K562 (cell line): ENCODE data around the gene PARD6B. TPM values are rescaled to one million over a fixed set of nuclear protein-coding genes. Genes with fewer than 3 reads are reported as not detected.

Source experiments
- DPF2 ChIP-seq: fragments of 450-650 bp; IDR thresholded peaks from 2 replicates; pipeline ENCODE4 v1.6.1; 2016
- FOXA3 ChIP-seq, 2 experiments: fragments of 450-650 bp in 1 of 2; sonication (generic) in 1 of 2; formaldehyde crosslinking; IDR thresholded peaks in 1 of 2; conservative IDR thresholded peaks in 1 of 2; 2 replicates each; pipeline versions ENCODE4 v1.4.0 to v1.8.0; 2020 to 2022; ENCODE audit warnings: mild to moderate bottlenecking in 2 of 2, missing genetic modification reagents in 1 of 2
- HCFC1 ChIP-seq: IDR thresholded peaks from 2 replicates; pipeline ENCODE4 v1.6.1; 2012; ENCODE audit warnings: low read depth, low read length, improper control_type of control experiment
- MAFG ChIP-seq: fragments of 450-650 bp; conservative IDR thresholded peaks from 2 replicates; pipeline ENCODE4 v1.6.1; 2016; ENCODE audit warnings: missing genetic modification characterization, missing compliant biosample characterization
- PHB2 ChIP-seq: fragments of 450-650 bp; IDR thresholded peaks from 2 replicates; pipeline ENCODE4 v1.6.1; 2017; ENCODE audit warnings: low read depth
- POLR2G ChIP-seq: fragments of 200-400 bp; formaldehyde crosslinking; IDR thresholded peaks from 2 replicates; pipeline ENCODE4 v1.6.1; 2017; ENCODE audit warnings: low read depth, mild to moderate bottlenecking, antibody characterized with exemption, low read length, moderate library complexity
- RAD51 ChIP-seq: fragments of 450-650 bp; IDR thresholded peaks from 2 replicates; pipeline ENCODE4 v1.7.1; 2016; ENCODE audit warnings: low read depth, mild to moderate bottlenecking, borderline replicate concordance
- RBM34 ChIP-seq: fragments of 200-400 bp; formaldehyde crosslinking; IDR thresholded peaks from 2 replicates; pipeline ENCODE4 v1.6.1; 2018; ENCODE audit warnings: low read length, borderline replicate concordance; ENCODE audit not compliant: insufficient read depth
- SPI1 ChIP-seq: IDR thresholded peaks from 2 replicates; pipeline ENCODE4 v1.6.1; 2011; ENCODE audit warnings: low read depth, low read length, control low read depth, borderline replicate concordance
- TCF7L2 ChIP-seq: fragments of 150-350 bp; IDR thresholded peaks from 2 replicates; pipeline ENCODE4 v1.6.1; 2016; ENCODE audit warnings: low read depth, mild to moderate bottlenecking, low read length, moderate library complexity
- ZNF398 ChIP-seq: fragments of 250-450 bp; sonication (Bioruptor Pico); IDR thresholded peaks from 2 replicates; pipeline ENCODE4 v1.8.0; 2021; ENCODE audit warnings: moderate library complexity, mild to moderate bottlenecking, inconsistent platforms
- ZNF436 ChIP-seq: fragments of 250-450, 450-650 bp; sonication (Bioruptor Pico); formaldehyde crosslinking; IDR thresholded peaks from 2 replicates; pipeline ENCODE4 v1.7.0; 2020; ENCODE audit warnings: mild to moderate bottlenecking
- ZNF764 ChIP-seq: fragments of 250-450 bp; sonication (Bioruptor Pico); IDR thresholded peaks from 2 replicates; pipeline ENCODE4 v1.4.0; 2020; ENCODE audit warnings: low read depth, mild to moderate bottlenecking, moderate library complexity
- polyA plus RNA-seq, 8 experiments: library from polyadenylated mRNA; depleted of rRNA in 4 of 8; stranded (reverse) in 5 of 8; unstranded in 3 of 8; fragments of >200 nt; fragmentation: Nextera tagmentation in 2 of 8; fragmentation: Illumina TruSeq in 1 of 8; extraction: Ambion mirVana in 2 of 8; extraction: Trizol in 1 of 8; gene quantifications; 2 replicates each; pipeline versions ENCODE4 v1.2.1 to v1.2.3, GENCODE V29; 2011 to 2014; ENCODE audit warnings: inconsistent platforms in 1 of 8, missing spikeins in 1 of 8
- total RNA-seq, 7 experiments: library from RNA; depleted of rRNA in 6 of 7; stranded (reverse); fragments of >200 nt in 6 of 7; fragmentation: Illumina TruSeq in 2 of 7; extraction: Trizol in 2 of 7; gene quantifications; 2 replicates each; pipeline versions ENCODE4 v1.2.1 to v1.2.3, GENCODE V29; 2011 to 2021; ENCODE audit warnings: low replicate concordance in 1 of 7
- TF ChIP-seq, protein P1 (sequence below), 2 experiments: fragments of 200-800 bp in 1 of 2; sonication (Bioruptor generic) in 1 of 2; sonication (generic) in 1 of 2; formaldehyde crosslinking in 1 of 2; IDR thresholded peaks in 1 of 2; conservative IDR thresholded peaks in 1 of 2; 2 replicates each; pipeline versions ENCODE4 v1.5.0 to v1.6.1; 2016 to 2020; ENCODE audit warnings: missing compliant biosample characterization in 1 of 2, missing genetic modification characterization in 1 of 2, missing genetic modification reagents in 1 of 2
- TF ChIP-seq, protein P2 (sequence below): sonication (generic); formaldehyde crosslinking; IDR thresholded peaks from 2 replicates; pipeline ENCODE4 v1.9.0; 2022; ENCODE audit warnings: mild to moderate bottlenecking, missing genetic modification reagents

PARD6B gene
- total and polyA plus RNA-seq, 9 of the 15 experiments (the other 6 are each of a cell fraction or from before 2014, with no cell fraction given), result 1.7 to 12.3 (median 5.5) TPM

GRCh38 chr20:50721881-50722281, 9.5 kb upstream of the PARD6B start (continued):
- TF ChIP-seq RBM34, result no peak
- TF ChIP-seq ZNF764 (CRISPR knock-in tag), result no peak
- TF ChIP-seq MAFG (tag), result no peak
- TF ChIP-seq, protein P1, sequence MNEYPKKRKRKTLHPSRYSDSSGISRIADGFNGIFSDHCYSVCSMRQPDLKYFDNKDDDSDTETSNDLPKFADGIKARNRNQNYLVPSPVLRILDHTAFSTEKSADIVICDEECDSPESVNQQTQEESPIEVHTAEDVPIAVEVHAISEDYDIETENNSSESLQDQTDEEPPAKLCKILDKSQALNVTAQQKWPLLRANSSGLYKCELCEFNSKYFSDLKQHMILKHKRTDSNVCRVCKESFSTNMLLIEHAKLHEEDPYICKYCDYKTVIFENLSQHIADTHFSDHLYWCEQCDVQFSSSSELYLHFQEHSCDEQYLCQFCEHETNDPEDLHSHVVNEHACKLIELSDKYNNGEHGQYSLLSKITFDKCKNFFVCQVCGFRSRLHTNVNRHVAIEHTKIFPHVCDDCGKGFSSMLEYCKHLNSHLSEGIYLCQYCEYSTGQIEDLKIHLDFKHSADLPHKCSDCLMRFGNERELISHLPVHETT (CRISPR knock-in tag; conservative IDR thresholded peaks at IDR 0.05 in 1 of 2, IDR thresholded peaks at IDR 0.05 in 1 of 2), result no peak
- no peak for TF ChIP-seq HCFC1
- 0 out of 2 replicates have a peak, but pooled peaks have one; percentile 11 for TF ChIP-seq DPF2
- TF ChIP-seq RAD51, result peak; percentile 42; the same call in 1 of the 2 replicates
- TF ChIP-seq, protein P2, sequence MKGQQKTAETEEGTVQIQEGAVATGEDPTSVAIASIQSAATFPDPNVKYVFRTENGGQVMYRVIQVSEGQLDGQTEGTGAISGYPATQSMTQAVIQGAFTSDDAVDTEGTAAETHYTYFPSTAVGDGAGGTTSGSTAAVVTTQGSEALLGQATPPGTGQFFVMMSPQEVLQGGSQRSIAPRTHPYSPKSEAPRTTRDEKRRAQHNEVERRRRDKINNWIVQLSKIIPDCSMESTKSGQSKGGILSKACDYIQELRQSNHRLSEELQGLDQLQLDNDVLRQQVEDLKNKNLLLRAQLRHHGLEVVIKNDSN (CRISPR knock-in tag), result 0 out of 2 replicates have a peak, but pooled peaks have one; percentile 27
- TF ChIP-seq SPI1, result no peak
- TF ChIP-seq FOXA3 (CRISPR knock-in tag; conservative IDR thresholded peaks at IDR 0.05 in 1 of 2, IDR thresholded peaks at IDR 0.05 in 1 of 2), result no peak
- no peak for TF ChIP-seq TCF7L2
- TF ChIP-seq PHB2, result no peak
- no peak for TF ChIP-seq ZNF436 (CRISPR knock-in tag)
- no peak for TF ChIP-seq POLR2G
- TF ChIP-seq ZNF398 (CRISPR knock-in tag), result no peak
